HEK293T (cell line): ENCODE data around the gene THEM4.

Experiments
- ARNT ChIP-seq: fragments of 450-650 bp; IDR thresholded peaks from 2 replicates; pipeline ENCODE4 v1.6.1; 2017; ENCODE audit warnings: mild to moderate bottlenecking
- BHLHE40 ChIP-seq: fragments of 450-650 bp; IDR thresholded peaks from 2 replicates; pipeline ENCODE4 v1.6.1; 2016; ENCODE audit warnings: mild to moderate bottlenecking, moderate library complexity, borderline replicate concordance
- CTBP1 ChIP-seq: fragments of 450-650 bp; IDR thresholded peaks from 2 replicates; pipeline ENCODE4 v1.6.1; 2016; ENCODE audit warnings: borderline replicate concordance
- ELF4 ChIP-seq: fragments of 450-650 bp; IDR thresholded peaks from 2 replicates; pipeline ENCODE4 v1.6.1; 2017; ENCODE audit warnings: antibody characterized with exemption
- FOXK2 ChIP-seq: fragments of 450-650 bp; IDR thresholded peaks from 2 replicates; pipeline ENCODE4 v1.6.1; 2016; ENCODE audit warnings: mild to moderate bottlenecking
- FOXM1 ChIP-seq: fragments of 450-650 bp; IDR thresholded peaks from 2 replicates; pipeline ENCODE4 v1.6.1; 2017; ENCODE audit warnings: mild to moderate bottlenecking, borderline replicate concordance
- HDGF ChIP-seq: fragments of 450-650 bp; IDR thresholded peaks from 2 replicates; pipeline ENCODE4 v1.6.1; 2017; ENCODE audit warnings: antibody characterized with exemption, borderline replicate concordance
- L3MBTL2 ChIP-seq: fragments of 450-650 bp; conservative IDR thresholded peaks from 2 replicates; pipeline ENCODE4 v1.6.1; 2016; ENCODE audit warnings: mild to moderate bottlenecking
- NFRKB ChIP-seq: fragments of 450-650 bp; IDR thresholded peaks from 2 replicates; pipeline ENCODE4 v1.6.1; 2016; ENCODE audit warnings: mild to moderate bottlenecking, moderate library complexity
- SP1 ChIP-seq: fragments of 450-650 bp; IDR thresholded peaks from 2 replicates; pipeline ENCODE4 v1.6.1; 2017
- SUZ12 ChIP-seq: fragments of 450-650 bp; IDR thresholded peaks from 2 replicates; pipeline ENCODE4 v1.6.1; 2016; ENCODE audit warnings: mild to moderate bottlenecking
- TARDBP ChIP-seq: fragments of 450-650 bp; IDR thresholded peaks from 2 replicates; pipeline ENCODE4 v1.6.1; 2016

- TF ChIP-seq SUZ12 (no peak), SP1 (no peak), FOXM1 (no peak), HDGF (no peak), ARNT (no peak), BHLHE40 (no peak), L3MBTL2 (no peak), TARDBP (no peak), ELF4 (no peak), CTBP1 (no peak), FOXK2 (no peak), NFRKB (no peak)
Observed at GRCh38 chr1:151923422-151923821, 14.1 kb upstream of the THEM4 start.
